Measurements from ENCODE around the gene OR51S1. TPM values are rescaled to one million over a fixed set of nuclear protein-coding genes. Genes with fewer than 3 reads are reported as not detected.

The OR51S1 gene, protein sequence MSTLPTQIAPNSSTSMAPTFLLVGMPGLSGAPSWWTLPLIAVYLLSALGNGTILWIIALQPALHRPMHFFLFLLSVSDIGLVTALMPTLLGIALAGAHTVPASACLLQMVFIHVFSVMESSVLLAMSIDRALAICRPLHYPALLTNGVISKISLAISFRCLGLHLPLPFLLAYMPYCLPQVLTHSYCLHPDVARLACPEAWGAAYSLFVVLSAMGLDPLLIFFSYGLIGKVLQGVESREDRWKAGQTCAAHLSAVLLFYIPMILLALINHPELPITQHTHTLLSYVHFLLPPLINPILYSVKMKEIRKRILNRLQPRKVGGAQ
- not detected for total RNA-seq

- DNase-seq (no peak), ATAC-seq (no peak)
- H3K27ac Mint-ChIP-seq: no peak within 1 kb of the TSS
- no peak within 1 kb of the TSS for H3K4me3 Mint-ChIP-seq
- no peaks in the 10 kb centered on the region for H3K9me3 Mint-ChIP-seq
- POLR2A ChIA-PET: no interaction called here
- no peak for TF ChIP-seq CTCF (IDR thresholded peaks at IDR 0.05)
- H3K27me3 Mint-ChIP-seq: peaks cover 5% of the 10 kb centered on the region
- intact Hi-C loops (cut with micrococcal nuclease): no loop called here
- CTCF ChIA-PET: no interaction called here
- H3K4me1 Mint-ChIP-seq (ENCODE audit: low read depth): no peaks in the 10 kb centered on the region
- H3K36me3 Mint-ChIP-seq (ENCODE audit: low read depth): no peaks in the 10 kb centered on the region
Observed at GRCh38 chr11:4848908-4849532, at the start of gene OR51S1. OR51S1 (minus strand) TSS chr11:4849208; CDS start chr11:4849208, 0 bp downstream.

GRCh38 chr11:4891996-4892640 is 43.1 kb upstream of the OR51S1 start:
- Mint-ChIP-seq H3K36me3 (ENCODE audit: low read depth) (no peaks in the 10 kb centered on the region), H3K27ac (no peak overlapping the region), H3K4me3 (no peak overlapping the region), H3K4me1 (ENCODE audit: low read depth) (no peaks in the 10 kb centered on the region), H3K9me3 (no peaks in the 10 kb centered on the region), H3K27me3 (peaks cover 3% of the 10 kb centered on the region)
- intact Hi-C loops (cut with micrococcal nuclease): no loop called here
- ATAC-seq (no peak), DNase-seq (no peak)
- TF ChIP-seq CTCF (IDR thresholded peaks at IDR 0.05): no peak
- ChIA-PET CTCF (no interaction called here), POLR2A (no interaction called here)

DNA sequence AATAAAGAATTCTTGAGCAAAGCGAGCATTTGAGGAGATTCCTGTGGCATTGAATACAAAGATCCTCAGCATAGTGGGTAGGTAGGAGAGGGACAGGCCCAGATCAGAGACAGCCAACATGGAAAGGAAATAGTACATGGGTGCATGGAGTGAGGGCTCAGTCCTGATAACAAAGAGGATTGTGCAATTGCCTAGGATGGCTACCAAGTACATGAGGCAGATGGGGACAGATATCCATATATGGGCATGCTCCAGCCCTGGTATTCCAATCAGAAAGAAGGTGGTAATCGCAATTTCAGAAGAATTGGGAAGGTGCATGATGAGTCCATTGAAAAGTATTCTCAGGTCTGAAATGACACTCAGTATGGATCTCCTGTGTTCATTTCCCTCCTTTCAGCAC is 41.3 kb upstream of the OR51S1 start:
- H3K27ac Mint-ChIP-seq: no peak overlapping the region
- no peak for DNase-seq
- no peak for ATAC-seq
- POLR2A ChIA-PET: no interaction called here
- intact Hi-C loops (cut with micrococcal nuclease): no loop called here
- no peak for TF ChIP-seq CTCF (IDR thresholded peaks at IDR 0.05)
- peaks cover 1% of the 10 kb centered on the region for H3K27me3 Mint-ChIP-seq
- CTCF ChIA-PET: no interaction called here
- no peaks in the 10 kb centered on the region for H3K36me3 Mint-ChIP-seq (ENCODE audit: low read depth)
- H3K4me3 Mint-ChIP-seq: no peak overlapping the region
- no peaks in the 10 kb centered on the region for H3K4me1 Mint-ChIP-seq (ENCODE audit: low read depth)
- no peaks in the 10 kb centered on the region for H3K9me3 Mint-ChIP-seq

- Mint-ChIP-seq H3K4me3 (no peak overlapping the region), H3K4me1 (ENCODE audit: low read depth) (no peaks in the 10 kb centered on the region), H3K27me3 (no peaks in the 10 kb centered on the region), H3K36me3 (ENCODE audit: low read depth) (no peaks in the 10 kb centered on the region), H3K9me3 (no peaks in the 10 kb centered on the region), H3K27ac (no peak overlapping the region)
- ATAC-seq (no peak), DNase-seq (no peak)
- ChIA-PET CTCF (interaction anchor here (0.7 kb wide), 1 partner anchor 1932 kb away, joined by 3 read pairs; no protein-coding TSS in a partner anchor), POLR2A (no interaction called here)
- intact Hi-C loops (cut with micrococcal nuclease): no loop called here
- TF ChIP-seq CTCF (IDR thresholded peaks at IDR 0.05): no peak
Observed at GRCh38 chr11:4887591-4887990, 38.6 kb upstream of the OR51S1 start.

DNA sequence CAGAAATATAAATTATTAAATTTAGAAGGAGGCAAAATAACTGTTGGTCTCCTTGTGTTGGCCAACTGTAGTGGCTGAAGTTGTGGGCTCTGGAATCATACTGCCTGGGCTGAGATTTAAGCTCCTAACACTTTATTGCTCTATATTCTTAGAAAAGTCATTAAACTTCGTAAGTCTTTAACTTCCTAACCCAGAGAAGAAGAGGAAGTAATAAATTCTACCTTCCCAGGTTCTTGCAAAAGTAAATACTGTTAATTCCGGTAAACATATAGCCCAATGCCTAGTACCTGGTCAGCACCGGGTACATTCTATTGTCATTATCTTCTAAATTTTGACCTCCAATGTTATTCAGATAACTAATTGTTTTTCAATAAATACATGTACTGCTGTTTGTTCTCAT is 37.2 kb upstream of the OR51S1 start:
- H3K27ac Mint-ChIP-seq: no peak overlapping the region

More for the DNA sequence above, 37.2 kb upstream of the OR51S1 start:
- Mint-ChIP-seq H3K9me3 (no peaks in the 10 kb centered on the region), H3K4me1 (ENCODE audit: low read depth) (no peaks in the 10 kb centered on the region), H3K4me3 (no peak overlapping the region), H3K36me3 (ENCODE audit: low read depth) (no peaks in the 10 kb centered on the region), H3K27me3 (no peaks in the 10 kb centered on the region)
- ATAC-seq: no peak
- TF ChIP-seq CTCF (IDR thresholded peaks at IDR 0.05): no peak
- ChIA-PET CTCF (no interaction called here), POLR2A (no interaction called here)
- DNase-seq: no peak
- intact Hi-C loops (cut with micrococcal nuclease): no loop called here
